ENCODE results near the gene PIGU.

- TF ChIP-seq CTCF (IDR thresholded peaks at IDR 0.05; ENCODE audit: low read depth, low read length, poor library complexity, severe bottlenecking) (no peak), EZH2phosphoT487 (IDR thresholded peaks at IDR 0.05; ENCODE audit: borderline replicate concordance, low read length) (no peak)
Measured at GRCh38 chr20:34541917-34542316, 135.0 kb downstream of the PIGU start.

All from DOHH2 (cell line).